Fibroblast of skin of left quadriceps (primary cell): ENCODE measurements around the gene DHDDS.
"Not testable (repeated sequence)": the region's sequence is repeated elsewhere in the genome, so short reads cannot be mapped to it uniquely, and the experiment has no call there.

Source experiments
- DNase-seq, 2 experiments: peaks; one replicate each; pipeline ENCODE4 v3.0.0-alpha.2; 2013; ENCODE audit warnings: low read depth in 2 of 2

Gene DHDDS

GRCh38 chr1:26475989-26476388 is 43.9 kb downstream of the DHDDS start:
- DNase-seq, result no peak

GRCh38 chr1:26476958-26477357 is 44.8 kb downstream of the DHDDS start:
- DNase-seq, result no peak

- DNase-seq, result no peak
Measured at GRCh38 chr1:26477446-26478152, 45.5 kb downstream of the DHDDS start.

- DNase-seq, result no peak
Measured at GRCh38 chr1:26478159-26478558, 46.0 kb downstream of the DHDDS start.

GRCh38 chr1:26478988-26479387 is 46.9 kb downstream of the DHDDS start:
- no peak for DNase-seq

- peak in 1 of 2 experiments; percentile 15 for DNase-seq
Measured at GRCh38 chr1:26482921-26483320, 50.8 kb downstream of the DHDDS start.

GRCh38 chr1:26483980-26484379 is 51.9 kb downstream of the DHDDS start:
- peak in 1 of 2 experiments; percentile 23 for DNase-seq

- DNase-seq, result no peak
Measured at GRCh38 chr1:26490155-26490554, 58.0 kb downstream of the DHDDS start.

GRCh38 chr1:26493267-26493666 is 61.1 kb downstream of the DHDDS start:
- no peak for DNase-seq

- DNase-seq, result no peak
Measured at GRCh38 chr1:26493938-26494337, 61.8 kb downstream of the DHDDS start.

- DNase-seq, result no peak
Measured at GRCh38 chr1:26496861-26497260, 64.7 kb downstream of the DHDDS start.

GRCh38 chr1:26498894-26499293 is 66.8 kb downstream of the DHDDS start:
- DNase-seq, result no peak

- peak; percentile 55 for DNase-seq
Measured at GRCh38 chr1:26500488-26501175, 68.5 kb downstream of the DHDDS start.

GRCh38 chr1:26510711-26511110 is 78.6 kb downstream of the DHDDS start:
- DNase-seq, result not testable (repeated sequence)

GRCh38 chr1:26515836-26516235 is 83.7 kb downstream of the DHDDS start:
- DNase-seq, result not testable (repeated sequence)

GRCh38 chr1:26516987-26517765 is 85.1 kb downstream of the DHDDS start:
- DNase-seq, result no peak

- no peak for DNase-seq
Measured at GRCh38 chr1:26517766-26518049, 85.6 kb downstream of the DHDDS start.

- DNase-seq, result no peak
Measured at GRCh38 chr1:26518355-26518754, 86.2 kb downstream of the DHDDS start.

- no peak for DNase-seq
Measured at GRCh38 chr1:26520339-26520738, 88.2 kb downstream of the DHDDS start.
